Right cardiac atrium (tissue), 5 donors: ENCODE data around the gene KRT9. TPM values are rescaled to one million over a fixed set of nuclear protein-coding genes. Genes with fewer than 3 reads are reported as not detected.
"Not testable (repeated sequence)": the region's sequence is repeated elsewhere in the genome, so short reads cannot be mapped to it uniquely, and the experiment has no call there.

Experiments
- ATAC-seq, 2 donors: fragments of 200-7000 bp; cut with Tn5 transposase; one replicate each; pipeline versions ENCODE4 v1.8.0 to v1.9.1; 2020; ENCODE audit warnings: moderate library complexity in 2 of 2, mild to moderate bottlenecking in 1 of 2
- DNase-seq, 3 donors: peaks; one replicate each; pipeline ENCODE4 v3.0.0-alpha.2; 2020
- H3K27ac ChIP-seq: one replicate; pipeline ENCODE4 v1.5.1; 2013; ENCODE audit warnings: mild to moderate bottlenecking, low read length, control low read depth, moderate library complexity
- H3K27me3 ChIP-seq: one replicate; pipeline ENCODE4 v1.6.1; 2013; ENCODE audit not compliant: control insufficient read depth, insufficient read depth
- H3K4me1 ChIP-seq: one replicate; pipeline ENCODE4 v1.6.1; 2013; ENCODE audit warnings: low read length; ENCODE audit not compliant: control insufficient read depth, insufficient read depth
- H3K4me3 ChIP-seq: one replicate; pipeline ENCODE4 v1.5.1; 2013; ENCODE audit warnings: low read length, control low read depth
- H3K9me3 ChIP-seq: one replicate; pipeline ENCODE4 v1.6.1; 2013; ENCODE audit warnings: low read length; ENCODE audit not compliant: control insufficient read depth
- WGBS: extraction: QIAGEN DNeasy Blood & Tissue Kit; methylation state at CpG from one replicate; pipeline ENCODE4 v1.1.7; 2013; 5-methylcytosine and 5-hydroxymethylcytosine counted together
- intact Hi-C, 4 donors: fragments of 100-400 bp; cut with DNase I; formaldehyde crosslinking; loops; one replicate each; pipeline versions ENCODE4 v1.11.0 to v1.14.0; 2022 to 2023
- polyA plus RNA-seq: library from polyadenylated mRNA; stranded (reverse); fragments of 200-250 nt; gene quantifications from one replicate; pipeline ENCODE4 v1.2.3, GENCODE V29; 2013
- total RNA-seq, 4 donors: library from RNA; stranded (reverse); fragmentation: NEBNext Ultra II Directional; extraction: Animal tissue kit (Norgen Biotek cat#: 25700); gene quantifications; one replicate each; pipeline ENCODE4 v1.2.1, GENCODE V29; 2021
- donor health status: healthy with polysubstance abuse.
- donor health status: DM: no; HTN: yes; CAD: no.
- donor health status: DM: no; HTN: no; CAD: no.
- donor health status: DM: no; HTN: yes; CAD: no; lungs with severe emphysema.
- donor health status: DM: yes; HTN: yes; CAD: no.

Gene KRT9
- total and polyA plus RNA-seq, 5 donors, result not detected

DNA sequence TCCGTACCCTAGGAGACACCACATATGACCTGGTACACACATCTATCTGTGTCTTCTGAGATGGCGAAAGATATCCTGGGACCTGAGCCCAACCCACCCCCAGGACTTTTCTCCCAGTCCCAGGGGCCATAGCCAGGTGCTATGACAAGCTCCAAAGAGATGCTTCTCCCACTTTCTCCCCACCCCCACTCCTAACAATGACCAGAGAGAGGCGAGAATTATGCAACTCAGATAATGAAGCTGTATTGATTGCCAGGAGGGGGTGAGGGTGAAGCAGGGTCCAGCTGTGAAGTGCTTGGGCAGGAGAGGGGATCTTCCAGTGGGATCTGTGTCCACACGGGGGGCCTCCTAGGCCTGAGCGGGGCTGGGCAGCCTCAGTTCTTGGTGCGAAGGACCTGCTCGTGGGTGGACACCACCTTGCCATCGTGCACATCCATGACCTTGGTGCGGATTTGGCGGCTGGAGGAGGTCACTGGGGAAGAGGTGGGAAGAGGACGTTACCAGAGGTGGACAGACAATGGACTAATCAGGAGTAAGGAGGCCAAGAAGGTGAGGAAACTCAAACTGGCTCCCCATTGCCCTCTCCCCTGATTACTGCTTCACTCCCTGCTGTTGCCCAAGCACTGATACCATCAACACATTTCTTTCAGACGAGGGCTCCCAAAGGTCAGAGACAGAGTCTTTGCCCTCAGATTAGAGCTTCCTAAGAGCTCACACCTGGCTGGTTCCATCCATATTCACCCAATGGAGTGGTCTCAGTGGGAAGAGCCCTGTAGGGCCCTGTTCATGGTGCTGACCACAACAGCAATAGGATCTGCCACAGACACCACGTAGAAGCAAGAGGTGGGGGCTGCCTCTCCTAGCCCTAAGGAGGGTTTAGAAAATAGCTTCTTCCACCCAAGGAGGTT, 10.5 kb upstream of the KRT9 start:
- H3K27ac ChIP-seq, H3K9me3 ChIP-seq, DNase-seq, H3K27me3 ChIP-seq, ATAC-seq, H3K4me3 ChIP-seq, H3K4me1 ChIP-seq, intact Hi-C loops: not testable (repeated sequence)
- 82% methylated on average over 13 of the region's 13 CpGs for WGBS

DNA sequence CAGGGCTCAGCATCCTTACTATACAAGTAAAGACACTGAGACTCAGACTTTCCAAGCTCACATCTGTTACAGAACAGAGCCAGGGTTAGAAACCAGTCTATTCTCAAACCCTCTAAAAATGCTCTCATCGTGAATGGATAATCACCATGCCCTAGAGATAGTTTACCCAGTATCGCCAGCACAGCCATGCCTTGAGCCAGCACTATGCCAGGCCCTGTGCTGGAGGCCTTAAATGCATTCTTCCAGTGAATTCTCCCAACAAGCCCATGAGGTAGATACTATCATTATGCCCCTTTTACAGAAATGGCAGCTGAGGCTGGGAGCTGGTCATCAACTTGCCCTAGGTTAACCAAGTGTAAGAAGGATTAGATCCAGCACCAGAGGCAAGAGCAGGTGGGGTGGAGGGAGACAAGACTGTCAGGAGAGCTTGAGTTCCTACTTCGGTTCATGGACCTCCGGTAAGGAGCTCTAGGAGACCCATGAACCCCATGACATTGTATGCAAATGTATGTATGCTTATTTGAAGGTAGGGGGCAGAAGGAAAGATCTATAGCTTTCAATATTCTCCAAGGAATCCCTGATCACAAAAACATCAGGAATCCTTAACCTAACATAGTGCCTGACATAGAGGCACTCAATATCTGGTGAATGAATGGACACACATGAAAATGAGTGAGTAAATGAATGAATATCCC, 9.7 kb upstream of the KRT9 start:
- ATAC-seq (no peak), DNase-seq (no peak)
- Histone ChIP-seq H3K9me3 (no peaks in the 10 kb centered on the region), H3K27ac (no peak overlapping the region), H3K27me3 (no peaks in the 10 kb centered on the region), H3K4me3 (no peak overlapping the region), H3K4me1 (no peaks in the 10 kb centered on the region)
- 86% methylated on average over 4 of the region's 4 CpGs for WGBS
- intact Hi-C loops, result no loop called here

DNA sequence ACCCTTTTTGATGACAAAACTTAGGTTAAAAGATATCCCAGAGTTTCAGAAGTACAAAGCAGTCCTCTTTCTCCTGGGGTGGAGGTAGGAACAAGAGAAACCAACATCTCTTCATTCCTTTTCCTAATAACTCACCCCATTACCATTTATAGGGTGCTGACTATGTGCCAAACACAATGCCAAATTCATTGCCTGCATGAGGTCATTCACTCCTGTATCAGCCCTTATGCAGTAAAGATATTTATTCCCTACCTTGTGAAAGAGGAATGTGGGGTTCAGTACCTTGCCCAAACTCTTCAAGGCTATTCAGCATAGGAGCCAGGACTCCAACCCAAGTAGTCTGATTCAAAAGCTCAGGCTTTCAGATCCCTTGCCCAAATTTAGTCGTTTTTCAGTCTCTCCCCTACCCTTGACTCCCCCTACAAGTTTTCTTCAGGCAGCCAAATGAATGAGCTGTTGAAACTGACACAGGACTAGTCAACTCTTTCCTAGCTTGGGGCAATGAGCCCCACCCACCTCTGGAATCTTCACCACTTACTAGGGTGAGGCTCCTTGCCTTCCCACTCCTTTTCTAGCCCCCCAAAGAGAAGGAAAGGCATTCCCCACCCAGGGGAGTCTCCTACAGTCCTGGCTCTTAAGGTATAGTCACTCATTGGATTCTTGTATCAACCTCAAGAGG, 9.0 kb upstream of the KRT9 start:
- Histone ChIP-seq H3K27ac (no peak overlapping the region), H3K4me3 (no peak overlapping the region), H3K27me3 (no peaks in the 10 kb centered on the region), H3K4me1 (no peaks in the 10 kb centered on the region), H3K9me3 (no peaks in the 10 kb centered on the region)
- intact Hi-C loops, result no loop called here
- no peak for DNase-seq
- WGBS, result 40% methylated on average over 1 of the region's 1 CpG
- ATAC-seq, result no peak

DNA sequence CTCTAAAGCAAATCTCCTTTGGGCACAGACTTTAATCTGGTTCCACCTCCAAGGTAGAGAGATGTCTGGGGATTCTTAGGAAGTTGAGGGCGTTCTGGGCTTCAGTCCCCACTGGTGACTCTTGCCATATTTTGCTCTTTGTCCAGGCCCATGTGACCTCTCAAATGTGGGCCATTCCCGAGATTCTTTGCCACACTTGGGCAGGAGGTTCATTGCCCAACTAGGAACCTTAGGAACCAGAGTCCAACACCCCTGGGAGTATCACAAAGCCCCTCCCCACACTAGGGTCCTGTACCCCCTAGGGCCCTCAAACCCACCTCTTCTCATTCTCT, 8.4 kb upstream of the KRT9 start:
- Histone ChIP-seq H3K27me3 (no peaks in the 10 kb centered on the region), H3K9me3 (no peaks in the 10 kb centered on the region), H3K4me1 (no peaks in the 10 kb centered on the region), H3K27ac (no peak overlapping the region), H3K4me3 (no peak overlapping the region)
- no peak for ATAC-seq
- WGBS, result 80% methylated on average over 2 of the region's 2 CpGs
- no peak for DNase-seq
- intact Hi-C loops, result no loop called here

DNA sequence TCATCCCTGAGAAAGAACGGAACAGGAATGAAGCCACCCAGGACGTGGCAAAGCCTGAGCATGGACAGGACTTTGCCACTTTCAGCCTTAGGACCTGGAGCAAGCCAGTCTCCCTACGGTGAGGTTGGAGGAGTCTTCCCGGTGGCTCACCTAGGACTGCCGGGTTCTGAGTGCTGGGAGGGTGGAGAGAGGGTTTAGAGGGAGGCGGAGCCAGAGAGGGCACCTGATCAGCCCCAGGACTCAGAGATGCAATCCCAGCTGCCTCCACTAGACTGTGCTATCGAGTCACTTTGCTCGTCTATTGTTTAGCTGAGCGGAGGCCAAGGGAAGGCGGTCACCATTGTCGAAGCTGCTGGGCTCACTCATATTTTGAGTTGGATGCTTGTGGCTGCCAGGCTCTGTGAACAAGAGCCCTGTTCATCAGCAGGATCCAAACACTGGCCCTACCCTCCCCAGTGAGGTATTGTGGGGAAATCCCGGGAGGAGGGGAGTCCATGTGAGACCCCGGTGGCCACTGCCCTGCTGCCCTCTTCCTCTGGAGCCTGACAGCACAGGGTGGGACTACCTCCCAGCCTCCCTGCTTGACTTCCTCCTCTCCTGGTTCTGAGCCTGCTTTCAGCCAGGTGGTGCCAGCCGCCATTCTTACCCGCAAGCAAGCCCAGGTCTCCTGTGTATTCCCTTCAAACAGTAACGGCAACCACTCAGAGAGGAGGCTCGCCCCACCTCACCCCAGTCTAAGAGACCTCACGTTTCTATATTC, 7.8 kb upstream of the KRT9 start:
- Histone ChIP-seq H3K4me1 (no peaks in the 10 kb centered on the region), H3K9me3 (no peaks in the 10 kb centered on the region), H3K4me3 (no peak overlapping the region), H3K27ac (no peak overlapping the region), H3K27me3 (no peaks in the 10 kb centered on the region)
- intact Hi-C loops, result no loop called here
- 41% methylated on average over 18 of the region's 18 CpGs for WGBS
- peak; percentile 73 to 88 (median 81) for DNase-seq
- ATAC-seq, result peak; percentile 66 to 90

DNA sequence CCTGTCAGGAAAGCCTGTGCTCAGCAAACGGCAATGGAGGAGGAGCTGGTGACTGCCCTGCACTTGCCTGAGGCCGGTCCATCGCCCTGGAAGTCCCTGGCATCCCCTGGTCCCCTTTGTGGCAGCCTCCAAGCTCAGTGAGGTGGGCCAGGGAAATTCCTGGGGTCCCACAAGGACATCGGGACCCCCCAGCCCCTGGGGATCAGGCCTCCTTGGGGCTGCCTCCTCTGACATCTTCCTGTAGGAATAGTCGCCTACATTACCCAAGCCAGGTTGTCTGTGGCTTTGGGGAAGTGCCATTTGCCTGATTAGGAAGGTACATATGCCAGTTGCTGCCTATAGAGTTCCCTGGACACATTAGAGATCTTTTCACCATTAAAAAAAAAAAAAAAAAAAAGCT, 7.1 kb upstream of the KRT9 start:
- no peaks in the 10 kb centered on the region for H3K4me1 ChIP-seq
- no peak overlapping the region for H3K4me3 ChIP-seq
- no peaks in the 10 kb centered on the region for H3K9me3 ChIP-seq
- DNase-seq, result no peak
- no peak overlapping the region for H3K27ac ChIP-seq
- intact Hi-C loops, result no loop called here
- H3K27me3 ChIP-seq, result no peaks in the 10 kb centered on the region
- 69% methylated on average over 5 of the region's 5 CpGs for WGBS
- no peak for ATAC-seq

DNA sequence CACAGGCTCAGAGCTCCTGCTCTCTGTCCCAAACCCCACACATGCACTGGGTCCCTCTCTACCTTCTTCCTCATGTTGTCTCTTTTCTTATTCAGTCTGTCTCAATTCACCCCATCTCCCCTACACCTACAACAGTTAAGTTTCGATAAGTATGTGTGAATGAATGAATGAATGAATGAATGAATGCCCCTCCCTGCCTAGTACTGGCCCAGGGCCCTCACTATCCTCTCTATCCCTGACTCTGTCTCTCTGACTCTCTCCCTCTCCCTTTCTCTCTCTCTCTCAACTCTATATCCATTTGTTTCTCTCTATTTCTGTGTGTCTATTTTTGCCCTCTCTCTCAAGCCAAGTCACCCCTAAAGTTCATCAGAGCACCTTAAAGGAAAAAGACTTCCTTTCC, 6.7 kb upstream of the KRT9 start:
- intact Hi-C loops, result no loop called here
- no peaks in the 10 kb centered on the region for H3K4me1 ChIP-seq
- no peaks in the 10 kb centered on the region for H3K27me3 ChIP-seq
- DNase-seq (no peak), ATAC-seq (no peak)
- no peak overlapping the region for H3K27ac ChIP-seq
- no peak overlapping the region for H3K4me3 ChIP-seq
- 88% methylated on average over 1 of the region's 1 CpG for whole genome bisulfite sequencing
- no peaks in the 10 kb centered on the region for H3K9me3 ChIP-seq

DNA sequence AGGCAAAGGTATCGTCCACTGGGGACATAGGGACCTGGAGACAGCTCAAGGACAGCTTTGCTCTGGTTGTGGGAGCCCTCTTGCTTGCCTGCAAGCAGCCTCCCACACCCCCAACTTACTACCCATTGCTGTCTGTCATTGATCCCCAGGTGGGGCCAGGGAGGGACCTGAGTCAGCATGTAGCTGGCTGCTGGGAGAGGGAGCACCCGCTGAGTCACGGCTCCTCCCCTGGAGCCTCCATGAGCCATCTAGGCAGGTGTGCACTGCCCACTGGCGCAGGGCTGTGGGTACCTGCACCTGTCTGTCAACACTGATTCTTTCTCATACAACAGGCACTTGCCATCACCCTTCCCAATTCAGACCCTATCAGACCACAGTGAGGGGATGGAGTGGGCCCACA, 4.9 kb upstream of the KRT9 start:
- H3K4me3 ChIP-seq, H3K9me3 ChIP-seq, ATAC-seq, H3K4me1 ChIP-seq, H3K27me3 ChIP-seq, DNase-seq, intact Hi-C loops, H3K27ac ChIP-seq: not testable (repeated sequence)
- 83% methylated on average over 4 of the region's 4 CpGs for WGBS

DNA sequence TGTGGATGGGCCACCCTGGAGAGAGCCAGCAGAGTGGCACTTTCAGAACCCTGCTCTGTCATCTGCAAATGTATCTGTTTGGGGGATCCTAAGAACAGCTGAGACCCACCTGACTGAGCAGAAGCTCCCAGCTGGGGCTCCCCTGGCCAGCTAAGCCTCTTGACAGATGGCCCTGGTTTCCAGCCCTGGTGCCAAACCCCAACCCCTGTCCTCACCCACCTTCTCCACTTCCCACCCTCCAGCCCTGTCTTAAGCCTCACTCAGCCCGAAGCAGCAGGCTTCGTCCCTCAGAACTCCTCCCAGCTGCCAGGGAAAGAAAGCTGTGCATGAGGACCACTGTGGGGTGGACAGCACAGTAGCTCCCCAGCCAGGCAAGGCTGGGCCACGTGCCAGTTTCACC, 3.5 kb upstream of the KRT9 start:
- Histone ChIP-seq H3K4me1 (no peaks in the 10 kb centered on the region), H3K27ac (no peak overlapping the region), H3K4me3 (no peak overlapping the region), H3K27me3 (no peaks in the 10 kb centered on the region), H3K9me3 (no peaks in the 10 kb centered on the region)
- intact Hi-C loops, result no loop called here
- whole genome bisulfite sequencing, result 43% methylated on average over 3 of the region's 3 CpGs
- no peak for ATAC-seq
- DNase-seq, result no peak

DNA sequence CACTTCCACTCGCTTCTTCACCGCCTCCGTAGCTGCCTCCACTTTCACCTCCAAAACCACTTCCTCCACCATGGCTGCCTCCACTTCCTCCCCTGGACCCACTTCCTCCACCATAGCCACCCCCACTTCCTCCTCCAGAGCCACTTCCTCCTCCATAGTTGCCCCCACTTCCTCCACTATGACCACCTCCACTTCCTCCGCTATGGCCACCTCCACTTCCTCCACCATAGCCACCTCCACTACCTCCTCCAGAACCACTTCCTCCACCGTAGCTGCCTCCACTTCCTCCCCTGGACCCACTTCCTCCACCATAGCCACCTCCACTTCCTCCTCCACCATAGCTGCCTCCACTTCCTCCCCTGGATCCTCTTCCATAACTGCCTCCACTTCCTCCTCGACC, 4.5 kb downstream of the KRT9 start:
- Histone ChIP-seq H3K9me3 (no peaks in the 10 kb centered on the region), H3K27ac (no peak overlapping the region), H3K4me3 (no peak overlapping the region), H3K27me3 (peaks cover 2% of the 10 kb centered on the region), H3K4me1 (no peaks in the 10 kb centered on the region)
- DNase-seq (no peak), ATAC-seq (no peak)
- intact Hi-C loops, result no loop called here
- WGBS, result 81% methylated on average over 6 of the region's 6 CpGs

DNA sequence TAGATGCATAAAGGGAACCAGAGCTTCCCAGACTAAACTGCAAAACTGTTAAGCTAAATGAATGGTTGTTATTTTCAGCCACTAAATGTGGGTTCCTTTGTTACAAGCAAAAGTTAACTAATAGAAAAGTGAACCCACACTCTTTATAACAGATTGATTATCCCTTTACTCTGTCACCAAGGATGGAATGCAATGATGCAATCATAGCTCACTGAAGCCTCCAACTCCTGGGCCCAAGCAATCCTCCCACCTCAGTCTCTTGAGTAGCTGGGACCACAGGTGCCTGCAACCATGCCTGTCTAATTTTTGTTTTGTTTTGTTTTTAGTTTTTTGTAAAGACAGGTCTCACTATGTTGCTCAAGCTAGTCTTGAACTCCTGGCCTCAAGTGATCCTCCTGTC, 6.5 kb downstream of the KRT9 start:
- H3K4me3 ChIP-seq, result no peak overlapping the region
- H3K9me3 ChIP-seq, result no peaks in the 10 kb centered on the region
- H3K27me3 ChIP-seq, result peaks cover 2% of the 10 kb centered on the region
- no peak for DNase-seq
- intact Hi-C loops, result no loop called here
- H3K4me1 ChIP-seq, result no peaks in the 10 kb centered on the region
- no peak overlapping the region for H3K27ac ChIP-seq
- ATAC-seq, result no peak
